8988T (cell line): ENCODE results near the gene NIN.

Source experiments
- DNase-seq: peaks from one replicate; pipeline ENCODE4 v3.0.0; 2011

The NIN gene

GRCh38 chr14:50785457-50786063 is 45.4 kb downstream of the NIN start:
- no peak for DNase-seq

GRCh38 chr14:50784683-50785456 is 46.1 kb downstream of the NIN start:
- DNase-seq, result no peak

- no peak for DNase-seq
These were observed 47.4 kb downstream of the NIN start for GRCh38 chr14:50783563-50783962.

GRCh38 chr14:50780393-50780792 is 50.6 kb downstream of the NIN start:
- no peak for DNase-seq

GRCh38 chr14:50778721-50779483 is 52.1 kb downstream of the NIN start:
- no peak for DNase-seq

GRCh38 chr14:50776522-50776921 is 54.4 kb downstream of the NIN start:
- no peak for DNase-seq

GRCh38 chr14:50775357-50775756 is 55.6 kb downstream of the NIN start:
- no peak for DNase-seq

- DNase-seq, result no peak
These were observed 56.3 kb downstream of the NIN start for GRCh38 chr14:50774542-50775267.

GRCh38 chr14:50773632-50774541 is 57.1 kb downstream of the NIN start:
- DNase-seq, result peak; percentile 20

GRCh38 chr14:50772412-50772811 is 58.5 kb downstream of the NIN start:
- no peak for DNase-seq

GRCh38 chr14:50770586-50770985 is 60.4 kb downstream of the NIN start:
- no peak for DNase-seq

GRCh38 chr14:50769863-50770500 is 61.0 kb downstream of the NIN start:
- no peak for DNase-seq

- no peak for DNase-seq
These were observed 62.3 kb downstream of the NIN start for GRCh38 chr14:50768680-50769079.

- no peak for DNase-seq
These were observed 64.5 kb downstream of the NIN start for GRCh38 chr14:50766338-50766886.

GRCh38 chr14:50763382-50764007 is 67.5 kb downstream of the NIN start:
- DNase-seq, result no peak

GRCh38 chr14:50762931-50763300 is 68.0 kb downstream of the NIN start:
- DNase-seq, result no peak

GRCh38 chr14:50762001-50762930 is 68.7 kb downstream of the NIN start:
- DNase-seq, result no peak

GRCh38 chr14:50759800-50760543 is 71.0 kb downstream of the NIN start:
- no peak for DNase-seq

- DNase-seq, result no peak
These were observed 72.0 kb downstream of the NIN start for GRCh38 chr14:50758945-50759344.
